ENCODE results near the gene TINCR. TPM values are rescaled to one million over a fixed set of nuclear protein-coding genes. Genes with fewer than 3 reads are reported as not detected.
A peak's percentile ranks its signal among the peaks of the same experiment; 100 is the strongest.

The TINCR gene
- total RNA-seq, 4 donors from 2014 or later, result 173 to 255 (median 185) TPM

DNA sequence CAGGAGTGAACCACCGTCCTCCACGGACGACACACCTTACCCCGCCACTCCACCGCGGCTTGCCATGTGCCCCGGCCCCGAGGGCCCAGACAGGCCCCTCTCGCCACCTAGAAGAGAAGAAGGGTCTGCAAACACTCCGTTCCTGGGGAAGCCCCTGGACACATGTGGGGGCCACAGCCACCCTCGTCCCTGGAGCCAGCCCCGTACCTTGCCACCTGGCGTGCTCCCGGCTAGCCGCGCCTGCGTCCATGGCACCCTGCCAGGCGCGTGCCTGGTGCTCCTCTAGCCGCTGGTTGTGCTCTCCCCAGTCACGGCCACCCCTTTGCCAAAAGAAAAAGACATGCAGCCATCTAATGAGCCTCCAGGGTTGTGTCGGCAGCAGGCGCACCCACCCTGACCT is 19.9 kb upstream of the TINCR start:
- peaks cover 66% of the 10 kb centered on the region for H3K36me3 ChIP-seq
- H3K4me1 ChIP-seq, result peaks cover 18% of the 10 kb centered on the region
- H3K9me3 ChIP-seq, result no peaks in the 10 kb centered on the region
- no peak for DNase-seq (ENCODE audit: low spot score in 2 of 2)
- H3K4me3 ChIP-seq, result no peak overlapping the region
- H3K27me3 ChIP-seq, result no peaks in the 10 kb centered on the region
- WGBS, result 83% methylated on average over 21 of the region's 23 CpGs
- H3K27ac ChIP-seq, result no peak overlapping the region
- TF ChIP-seq, protein P1, sequence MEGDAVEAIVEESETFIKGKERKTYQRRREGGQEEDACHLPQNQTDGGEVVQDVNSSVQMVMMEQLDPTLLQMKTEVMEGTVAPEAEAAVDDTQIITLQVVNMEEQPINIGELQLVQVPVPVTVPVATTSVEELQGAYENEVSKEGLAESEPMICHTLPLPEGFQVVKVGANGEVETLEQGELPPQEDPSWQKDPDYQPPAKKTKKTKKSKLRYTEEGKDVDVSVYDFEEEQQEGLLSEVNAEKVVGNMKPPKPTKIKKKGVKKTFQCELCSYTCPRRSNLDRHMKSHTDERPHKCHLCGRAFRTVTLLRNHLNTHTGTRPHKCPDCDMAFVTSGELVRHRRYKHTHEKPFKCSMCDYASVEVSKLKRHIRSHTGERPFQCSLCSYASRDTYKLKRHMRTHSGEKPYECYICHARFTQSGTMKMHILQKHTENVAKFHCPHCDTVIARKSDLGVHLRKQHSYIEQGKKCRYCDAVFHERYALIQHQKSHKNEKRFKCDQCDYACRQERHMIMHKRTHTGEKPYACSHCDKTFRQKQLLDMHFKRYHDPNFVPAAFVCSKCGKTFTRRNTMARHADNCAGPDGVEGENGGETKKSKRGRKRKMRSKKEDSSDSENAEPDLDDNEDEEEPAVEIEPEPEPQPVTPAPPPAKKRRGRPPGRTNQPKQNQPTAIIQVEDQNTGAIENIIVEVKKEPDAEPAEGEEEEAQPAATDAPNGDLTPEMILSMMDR (IDR thresholded peaks at IDR 0.05), result no peak
- TF ChIP-seq POLR2A (IDR thresholded peaks at IDR 0.05) (no peak), POLR2AphosphoS5 (IDR thresholded peaks at IDR 0.05) (no peak), EP300 (IDR thresholded peaks at IDR 0.05) (no peak)

GRCh38 chr19:5587071-5587455 is 19.3 kb upstream of the TINCR start:
- no peak overlapping the region for H3K27ac ChIP-seq
- peaks cover 18% of the 10 kb centered on the region for H3K4me1 ChIP-seq
- 94% methylated on average over 16 of the region's 16 CpGs for WGBS
- TF ChIP-seq EP300 (IDR thresholded peaks at IDR 0.05) (no peak), POLR2AphosphoS5 (IDR thresholded peaks at IDR 0.05) (no peak), POLR2A (IDR thresholded peaks at IDR 0.05) (no peak)
- TF ChIP-seq, protein P1 (IDR thresholded peaks at IDR 0.05), result no peak
- no peak for DNase-seq (ENCODE audit: low spot score in 2 of 2)
- H3K27me3 ChIP-seq, result no peaks in the 10 kb centered on the region
- no peaks in the 10 kb centered on the region for H3K9me3 ChIP-seq
- H3K4me3 ChIP-seq, result no peak overlapping the region
- peaks cover 64% of the 10 kb centered on the region for H3K36me3 ChIP-seq

- H3K27ac ChIP-seq, result peak overlapping the region; percentile 66
- no peaks in the 10 kb centered on the region for H3K27me3 ChIP-seq
- H3K36me3 ChIP-seq, result peaks cover 64% of the 10 kb centered on the region
- H3K4me3 ChIP-seq, result no peak overlapping the region
- no peaks in the 10 kb centered on the region for H3K9me3 ChIP-seq
- TF ChIP-seq, protein P1 (IDR thresholded peaks at IDR 0.05), result no peak
- TF ChIP-seq EP300 (IDR thresholded peaks at IDR 0.05) (no peak), POLR2AphosphoS5 (IDR thresholded peaks at IDR 0.05) (no peak), POLR2A (IDR thresholded peaks at IDR 0.05) (no peak)
- peaks cover 18% of the 10 kb centered on the region for H3K4me1 ChIP-seq
- 89% methylated on average over 13 of the region's 26 CpGs for WGBS
- DNase-seq (ENCODE audit: low spot score in 2 of 2), result no peak
These were observed 18.7 kb upstream of the TINCR start for GRCh38 chr19:5586300-5587070.

GRCh38 chr19:5585461-5586299 is 17.9 kb upstream of the TINCR start:
- no peak for TF ChIP-seq POLR2AphosphoS5 (IDR thresholded peaks at IDR 0.05)
- TF ChIP-seq, protein P1 (IDR thresholded peaks at IDR 0.05), result no peak
- no peak for TF ChIP-seq EP300 (IDR thresholded peaks at IDR 0.05)
- no peak for TF ChIP-seq POLR2A (IDR thresholded peaks at IDR 0.05)
- peaks cover 18% of the 10 kb centered on the region for H3K4me1 ChIP-seq
- peak overlapping the region; percentile 66 for H3K27ac ChIP-seq
- peaks cover 58% of the 10 kb centered on the region for H3K36me3 ChIP-seq
- H3K9me3 ChIP-seq, result no peaks in the 10 kb centered on the region
- H3K27me3 ChIP-seq, result no peaks in the 10 kb centered on the region
- no peak for DNase-seq (ENCODE audit: low spot score in 2 of 2)
- 20% methylated on average over 1 of the region's 29 CpGs for WGBS
- no peak overlapping the region for H3K4me3 ChIP-seq

- no peak overlapping the region for H3K4me3 ChIP-seq
- peaks cover 15% of the 10 kb centered on the region for H3K36me3 ChIP-seq
- H3K27me3 ChIP-seq, result no peaks in the 10 kb centered on the region
- TF ChIP-seq, protein P1 (IDR thresholded peaks at IDR 0.05), result no peak
- no peak for TF ChIP-seq POLR2AphosphoS5 (IDR thresholded peaks at IDR 0.05)
- no peak for TF ChIP-seq EP300 (IDR thresholded peaks at IDR 0.05)
- no peak for TF ChIP-seq POLR2A (IDR thresholded peaks at IDR 0.05)
- WGBS, result 84% methylated on average over 11 of the region's 12 CpGs
- H3K4me1 ChIP-seq, result peaks cover 16% of the 10 kb centered on the region
- no peak for DNase-seq (ENCODE audit: low spot score in 2 of 2)
- H3K27ac ChIP-seq, result no peak overlapping the region
- no peaks in the 10 kb centered on the region for H3K9me3 ChIP-seq
These were observed 12.4 kb upstream of the TINCR start for GRCh38 chr19:5580161-5580571.

Measured in suprapubic skin (tissue), 4 donors.